ENCODE data around the gene COL24A1. TPM values are rescaled to one million over a fixed set of nuclear protein-coding genes. Genes with fewer than 3 reads are reported as not detected.

Gene COL24A1
- total and polyA plus RNA-seq, 3 donors from 2014 or later: 0.75 to 2.4 (median 1.8) TPM

- DNase-seq: no peak
- Histone ChIP-seq H3K4me1 (no peaks in the 10 kb centered on the region), H3K27me3 (no peaks in the 10 kb centered on the region), H3K27ac (no peak overlapping the region), H3K9me3 (no peaks in the 10 kb centered on the region), H3K4me3 (no peak overlapping the region), H3K36me3 (ENCODE audit: low read depth, missing control alignments) (no peaks in the 10 kb centered on the region)
- intact Hi-C loops (cut with DNase I; ENCODE audit: low total_unique reads): no loop called here
- WGBS, 2 donors: 91 to 98% methylated on average over 1 of the region's 1 CpG
- no peak for TF ChIP-seq POLR2A (IDR thresholded peaks at IDR 0.05)
Observed at GRCh38 chr1:86149591-86149990, 7.0 kb downstream of the COL24A1 start.

GRCh38 chr1:86147755-86148154 is 8.8 kb downstream of the COL24A1 start:
- no peak for DNase-seq
- Histone ChIP-seq H3K27me3 (no peaks in the 10 kb centered on the region), H3K4me1 (no peaks in the 10 kb centered on the region), H3K27ac (no peak overlapping the region), H3K9me3 (no peaks in the 10 kb centered on the region), H3K4me3 (no peak overlapping the region), H3K36me3 (ENCODE audit: low read depth, missing control alignments) (no peaks in the 10 kb centered on the region)
- intact Hi-C loops (cut with DNase I; ENCODE audit: low total_unique reads): no loop called here
- TF ChIP-seq CTCF (IDR thresholded peaks at IDR 0.05) (no peak), POLR2A (IDR thresholded peaks at IDR 0.05) (no peak)
- WGBS, 2 donors: 66 to 80% methylated on average over 2 of the region's 2 CpGs

DNA sequence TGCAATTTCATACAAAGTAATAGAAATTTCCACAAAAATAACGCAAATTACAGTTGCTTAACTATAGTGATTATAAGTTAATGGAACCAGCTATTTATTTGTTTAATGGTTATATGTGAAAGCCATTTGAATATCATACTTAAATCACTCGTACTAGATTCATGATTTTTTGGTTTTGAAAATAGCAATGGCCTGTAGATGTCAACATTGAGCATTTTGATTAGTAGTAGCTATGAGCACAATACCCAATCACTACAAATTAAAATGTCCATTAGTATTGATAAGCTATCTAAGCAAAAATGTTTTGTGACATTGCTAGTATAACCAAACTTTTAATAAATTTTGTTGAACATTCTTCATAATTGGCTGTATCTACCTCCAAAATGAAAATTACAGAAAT is 10.0 kb downstream of the COL24A1 start:
- Histone ChIP-seq H3K27ac (no peak overlapping the region), H3K4me1 (no peaks in the 10 kb centered on the region), H3K27me3 (no peaks in the 10 kb centered on the region), H3K4me3 (no peak overlapping the region), H3K36me3 (ENCODE audit: low read depth, missing control alignments) (no peaks in the 10 kb centered on the region), H3K9me3 (no peaks in the 10 kb centered on the region)
- no peak for DNase-seq
- 86 to 87% methylated on average over 2 of the region's 2 CpGs for WGBS, 2 donors
- intact Hi-C loops (cut with DNase I; ENCODE audit: low total_unique reads): no loop called here
- TF ChIP-seq POLR2A (IDR thresholded peaks at IDR 0.05) (no peak), CTCF (IDR thresholded peaks at IDR 0.05) (no peak)

GRCh38 chr1:86140281-86140880 is 16.2 kb downstream of the COL24A1 start:
- Histone ChIP-seq H3K27me3 (no peaks in the 10 kb centered on the region), H3K9me3 (no peaks in the 10 kb centered on the region), H3K4me1 (no peaks in the 10 kb centered on the region), H3K4me3 (no peak overlapping the region), H3K36me3 (ENCODE audit: low read depth, missing control alignments) (no peaks in the 10 kb centered on the region), H3K27ac (no peak overlapping the region)
- TF ChIP-seq CTCF (IDR thresholded peaks at IDR 0.05) (no peak), POLR2A (IDR thresholded peaks at IDR 0.05) (no peak)
- no peak for DNase-seq
- WGBS, 2 donors: 46 to 50% methylated on average over 3 of the region's 3 CpGs
- intact Hi-C loops (cut with DNase I; ENCODE audit: low total_unique reads): no loop called here

DNA sequence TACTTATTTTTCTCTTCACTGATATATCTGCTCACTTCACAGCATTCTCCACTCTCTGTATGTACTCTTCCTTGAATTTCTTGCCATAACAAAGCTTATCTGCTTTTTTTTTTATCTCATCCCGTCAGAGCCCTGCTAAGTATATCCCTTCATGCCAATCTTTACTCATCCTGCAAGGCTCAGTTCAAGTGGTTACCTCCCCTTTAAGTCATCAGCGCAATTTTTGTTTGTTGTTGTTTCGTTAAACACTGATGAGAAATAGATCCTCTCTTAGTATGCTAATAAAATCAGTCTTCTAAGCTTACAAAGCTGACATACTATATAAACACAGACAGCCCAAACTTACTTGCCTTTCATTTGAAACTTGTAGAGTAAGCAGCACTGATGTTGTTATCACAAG is 17.8 kb downstream of the COL24A1 start:
- H3K27me3 ChIP-seq: no peaks in the 10 kb centered on the region
- 74 to 83% methylated on average over 3 of the region's 3 CpGs for WGBS, 2 donors
- no peaks in the 10 kb centered on the region for H3K9me3 ChIP-seq
- no peak overlapping the region for H3K4me3 ChIP-seq
- DNase-seq: no peak
- H3K4me1 ChIP-seq: no peaks in the 10 kb centered on the region
- H3K36me3 ChIP-seq (ENCODE audit: low read depth, missing control alignments): no peaks in the 10 kb centered on the region
- no peak for TF ChIP-seq CTCF (IDR thresholded peaks at IDR 0.05)
- TF ChIP-seq POLR2A (IDR thresholded peaks at IDR 0.05): no peak
- no peak overlapping the region for H3K27ac ChIP-seq
- intact Hi-C loops (cut with DNase I; ENCODE audit: low total_unique reads): no loop called here
